HS-27A (cell line): ENCODE data around the gene MAP4K3.
A peak's percentile ranks its signal among the peaks of the same experiment; 100 is the strongest.

Experiments used
- DNase-seq: peaks from one replicate; pipeline ENCODE4 v3.0.0-alpha.2; 2012; ENCODE audit warnings: low read depth, missing footprints

MAP4K3 gene

GRCh38 chr2:39241588-39241987 lies 195.5 kb downstream of the MAP4K3 start:
- no peak for DNase-seq

- DNase-seq, result no peak
Measured at GRCh38 chr2:39240758-39241157, 196.3 kb downstream of the MAP4K3 start.

- no peak for DNase-seq
Measured at GRCh38 chr2:39234754-39235153, 202.3 kb downstream of the MAP4K3 start.

GRCh38 chr2:39232141-39232540 lies 204.9 kb downstream of the MAP4K3 start:
- no peak for DNase-seq

- no peak for DNase-seq
Measured at GRCh38 chr2:39228413-39229209, 208.5 kb downstream of the MAP4K3 start.

GRCh38 chr2:39227628-39228412 lies 209.3 kb downstream of the MAP4K3 start:
- DNase-seq, result peak; percentile 11

GRCh38 chr2:39225567-39225966 lies 211.5 kb downstream of the MAP4K3 start:
- no peak for DNase-seq

GRCh38 chr2:39223909-39224308 lies 213.2 kb downstream of the MAP4K3 start:
- no peak for DNase-seq

GRCh38 chr2:39221459-39221858 lies 215.6 kb downstream of the MAP4K3 start:
- no peak for DNase-seq

GRCh38 chr2:39220136-39220535 lies 216.9 kb downstream of the MAP4K3 start:
- no peak for DNase-seq

- DNase-seq, result no peak
Measured at GRCh38 chr2:39218391-39218790, 218.7 kb downstream of the MAP4K3 start.

GRCh38 chr2:39217192-39217550 lies 219.9 kb downstream of the MAP4K3 start:
- no peak for DNase-seq

- no peak for DNase-seq
Measured at GRCh38 chr2:39216346-39217191, 220.5 kb downstream of the MAP4K3 start.

GRCh38 chr2:39215545-39215944 lies 221.5 kb downstream of the MAP4K3 start:
- DNase-seq, result no peak

- no peak for DNase-seq
Measured at GRCh38 chr2:39213015-39213414, 224.1 kb downstream of the MAP4K3 start.

- no peak for DNase-seq
Measured at GRCh38 chr2:39210846-39211245, 226.2 kb downstream of the MAP4K3 start.

- no peak for DNase-seq
Measured at GRCh38 chr2:39203382-39203781, 233.7 kb downstream of the MAP4K3 start.

- DNase-seq, result no peak
Measured at GRCh38 chr2:39202639-39203369, 234.3 kb downstream of the MAP4K3 start.
